GM18498 (cell line): ENCODE data around the gene CD72.
"Not testable (repeated sequence)": the region's sequence is repeated elsewhere in the genome, so short reads cannot be mapped to it uniquely, and the experiment has no call there.

Source experiments
- ATAC-seq: cut with Tn5 transposase; IDR thresholded peaks from one replicate; pipeline ENCODE4 v1.9.1; 2021; ENCODE audit warnings: mild to moderate bottlenecking, moderate library complexity; ENCODE audit not compliant: unreplicated experiment

Gene CD72

DNA sequence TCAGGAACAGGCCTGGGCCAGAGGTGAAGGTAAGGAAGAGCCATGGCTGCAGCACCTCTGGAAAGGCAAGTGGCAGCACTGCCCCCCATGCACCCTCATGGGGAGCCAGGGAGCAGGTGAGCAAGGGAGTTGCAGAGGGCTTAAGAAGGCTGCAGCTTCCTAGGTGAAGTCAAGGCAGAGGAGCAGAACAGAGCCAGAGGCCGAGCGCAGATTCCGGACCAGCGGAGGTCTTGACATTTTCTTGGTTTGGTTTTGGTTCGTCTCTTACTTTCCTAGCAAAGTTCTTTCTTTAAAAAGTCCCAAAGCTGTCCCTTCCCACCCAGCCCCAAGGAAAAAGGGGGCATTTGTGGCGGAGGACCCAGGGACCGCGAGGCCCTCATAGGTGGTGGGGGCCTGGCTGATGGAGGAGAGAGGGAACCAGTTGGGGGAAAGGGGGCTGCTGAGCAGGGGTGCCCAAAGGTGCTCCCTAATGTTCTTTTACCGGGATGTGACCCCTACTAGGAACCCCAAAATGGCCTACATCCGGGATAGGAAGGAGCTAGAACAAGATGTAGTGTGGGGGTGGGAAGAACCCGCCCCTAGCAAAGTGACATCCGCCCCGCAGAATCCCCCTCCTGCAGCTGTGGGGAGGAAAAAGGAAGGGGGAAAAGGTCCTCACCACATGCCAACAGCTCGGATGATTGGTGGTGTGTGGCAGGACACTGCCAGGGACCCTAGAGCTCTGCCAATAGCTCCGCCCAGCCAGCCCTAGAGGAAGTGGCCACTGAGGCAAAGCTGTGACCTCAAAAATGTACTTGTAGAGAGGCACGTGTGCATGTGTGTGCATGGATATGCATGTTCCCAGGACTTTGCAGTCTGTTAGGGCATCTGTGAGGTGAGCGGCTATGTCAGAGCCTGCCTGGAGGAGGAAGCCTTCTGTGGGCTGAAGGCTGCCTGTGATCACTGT, 914 bp upstream of the CD72 start:
- peak; percentile 49 for ATAC-seq

DNA sequence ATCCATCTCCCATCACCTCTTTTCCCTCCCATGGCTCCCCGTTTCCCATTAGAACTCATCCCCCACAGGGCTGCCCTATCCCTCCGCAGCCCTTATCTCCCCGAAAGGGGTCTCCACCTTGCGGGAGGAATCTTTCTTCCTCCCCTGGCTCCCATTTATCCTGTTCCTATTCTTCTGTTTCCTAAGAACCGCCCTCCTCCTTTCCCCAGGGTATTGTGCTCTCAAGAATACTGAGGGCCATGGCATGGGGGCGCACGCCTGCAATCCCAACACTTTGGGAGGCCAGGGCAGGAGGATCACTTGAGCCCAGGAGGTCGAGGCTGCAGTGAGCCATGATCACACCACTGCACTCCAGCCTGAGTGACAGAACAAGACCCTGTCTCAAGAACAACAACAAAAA, 665 bp downstream of the CD72 start:
- ATAC-seq, result no peak

- peak; percentile 38 for ATAC-seq
These were observed 1.3 kb downstream of the CD72 start for GRCh38 chr9:35616681-35617459.

GRCh38 chr9:35615981-35616680, 2.1 kb downstream of the CD72 start:
- no peak for ATAC-seq

- no peak for ATAC-seq
These were observed 5.4 kb downstream of the CD72 start for GRCh38 chr9:35612843-35613242.

DNA sequence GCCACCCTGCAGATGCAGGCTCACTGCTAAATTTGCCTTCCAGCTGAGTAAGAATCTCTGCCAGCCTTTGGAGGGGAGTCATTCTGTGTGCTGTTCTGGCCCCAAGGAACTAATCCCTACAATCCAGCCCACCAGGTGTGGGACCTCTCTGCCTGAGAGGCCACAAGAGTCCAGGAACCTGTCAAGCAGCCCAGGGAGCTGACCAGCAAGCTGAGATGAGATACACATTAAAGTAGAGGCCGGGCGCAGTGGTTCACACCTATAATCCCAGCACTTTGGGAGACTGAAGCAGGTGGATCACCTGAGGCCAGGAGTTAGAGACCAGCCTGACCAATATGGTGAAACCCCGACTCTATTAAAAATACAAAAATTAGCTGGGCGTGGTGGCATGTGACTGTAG, 6.1 kb downstream of the CD72 start:
- ATAC-seq, result not testable (repeated sequence)

GRCh38 chr9:35611230-35611797, 6.9 kb downstream of the CD72 start:
- peak; percentile 57 for ATAC-seq

DNA sequence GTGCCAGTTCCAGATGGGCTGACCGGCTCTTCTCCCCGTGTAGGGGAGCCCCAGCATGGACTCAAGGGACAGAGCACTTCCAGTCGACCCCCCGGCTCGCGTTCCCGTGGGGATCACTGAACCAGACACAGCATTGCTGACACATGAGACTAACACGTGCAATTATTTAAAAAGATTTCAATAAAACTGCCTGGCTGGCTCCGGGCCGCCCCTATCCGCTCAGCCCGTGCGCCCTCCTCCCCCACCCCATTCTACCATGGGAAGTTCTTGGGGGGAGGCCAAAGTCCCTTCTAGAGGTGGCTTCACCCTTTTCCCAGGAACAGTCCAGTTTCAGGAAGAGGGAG, 8.4 kb downstream of the CD72 start:
- no peak for ATAC-seq

DNA sequence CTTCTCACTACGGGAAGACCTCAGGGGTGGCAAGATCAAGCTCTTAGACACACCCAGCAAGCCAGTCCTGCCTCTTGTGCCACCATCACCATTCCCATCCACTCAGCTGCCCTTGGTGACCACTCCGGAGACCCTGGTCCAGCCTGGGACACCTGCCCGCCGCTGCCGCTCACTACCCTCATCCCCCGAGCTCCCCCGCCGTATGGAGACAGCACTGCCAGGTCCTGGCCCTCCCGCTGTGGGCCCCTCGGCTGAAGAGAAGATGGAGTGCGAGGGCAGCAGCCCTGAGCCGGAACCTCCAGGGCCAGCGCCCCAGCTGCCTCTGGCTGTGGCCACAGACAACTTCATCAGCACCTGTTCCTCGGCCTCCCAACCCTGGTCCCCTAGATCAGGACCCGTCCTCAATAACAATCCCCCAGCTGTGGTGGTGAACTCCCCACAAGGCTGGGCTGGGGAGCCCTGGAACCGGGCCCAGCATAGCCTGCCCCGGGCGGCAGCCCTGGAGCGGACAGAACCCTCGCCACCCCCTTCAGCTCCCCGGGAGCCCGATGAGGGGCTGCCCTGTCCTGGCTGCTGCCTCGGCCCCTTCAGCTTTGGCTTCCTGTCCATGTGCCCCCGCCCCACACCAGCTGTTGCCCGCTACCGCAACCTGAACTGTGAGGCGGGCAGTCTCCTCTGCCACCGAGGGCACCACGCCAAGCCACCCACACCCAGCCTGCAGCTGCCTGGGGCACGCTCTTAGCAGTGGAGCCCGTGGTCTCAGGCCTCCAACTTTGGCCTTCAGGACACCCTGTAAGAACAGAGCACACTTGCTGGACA, 9.0 kb downstream of the CD72 start:
- no peak for ATAC-seq

DNA sequence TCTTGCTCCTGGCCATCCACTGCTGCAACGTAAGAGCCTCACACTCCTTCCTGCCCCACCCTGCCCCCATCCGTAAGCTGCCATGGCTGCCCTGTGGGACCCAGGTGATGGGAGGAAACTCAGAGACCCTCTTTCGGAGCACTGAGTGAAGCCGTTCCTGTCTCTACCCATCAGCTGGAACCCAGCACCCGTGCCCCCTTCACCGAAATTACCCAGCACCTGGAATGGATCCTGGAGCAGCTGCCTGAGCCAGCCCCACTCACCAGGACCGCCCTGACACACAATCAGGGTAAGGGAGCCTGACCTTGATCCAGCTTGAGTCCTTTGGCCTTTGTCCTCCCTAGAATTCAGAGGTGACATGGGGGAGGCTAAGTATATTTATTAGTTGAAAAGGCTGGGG, 10.0 kb downstream of the CD72 start:
- no peak for ATAC-seq

DNA sequence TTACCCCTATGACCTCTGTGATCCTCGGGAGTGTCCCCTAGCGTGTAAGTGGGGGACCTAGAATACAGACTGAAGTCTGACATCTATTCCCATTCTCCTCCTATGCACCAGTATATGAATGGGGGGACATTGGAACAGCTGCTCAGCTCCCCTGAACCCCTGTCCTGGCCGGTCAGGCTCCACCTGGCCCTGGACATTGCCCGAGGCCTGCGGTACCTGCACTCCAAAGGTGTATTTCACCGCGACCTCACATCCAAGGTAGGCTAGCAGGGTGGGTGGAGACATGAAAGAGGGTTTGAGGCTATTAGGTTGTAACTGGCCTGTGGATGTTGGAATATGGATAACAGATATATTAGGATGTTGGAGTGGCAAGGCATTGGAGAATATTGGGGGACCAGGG, 11.5 kb downstream of the CD72 start:
- no peak for ATAC-seq

GRCh38 chr9:35606138-35606504, 12.1 kb downstream of the CD72 start:
- no peak for ATAC-seq

DNA sequence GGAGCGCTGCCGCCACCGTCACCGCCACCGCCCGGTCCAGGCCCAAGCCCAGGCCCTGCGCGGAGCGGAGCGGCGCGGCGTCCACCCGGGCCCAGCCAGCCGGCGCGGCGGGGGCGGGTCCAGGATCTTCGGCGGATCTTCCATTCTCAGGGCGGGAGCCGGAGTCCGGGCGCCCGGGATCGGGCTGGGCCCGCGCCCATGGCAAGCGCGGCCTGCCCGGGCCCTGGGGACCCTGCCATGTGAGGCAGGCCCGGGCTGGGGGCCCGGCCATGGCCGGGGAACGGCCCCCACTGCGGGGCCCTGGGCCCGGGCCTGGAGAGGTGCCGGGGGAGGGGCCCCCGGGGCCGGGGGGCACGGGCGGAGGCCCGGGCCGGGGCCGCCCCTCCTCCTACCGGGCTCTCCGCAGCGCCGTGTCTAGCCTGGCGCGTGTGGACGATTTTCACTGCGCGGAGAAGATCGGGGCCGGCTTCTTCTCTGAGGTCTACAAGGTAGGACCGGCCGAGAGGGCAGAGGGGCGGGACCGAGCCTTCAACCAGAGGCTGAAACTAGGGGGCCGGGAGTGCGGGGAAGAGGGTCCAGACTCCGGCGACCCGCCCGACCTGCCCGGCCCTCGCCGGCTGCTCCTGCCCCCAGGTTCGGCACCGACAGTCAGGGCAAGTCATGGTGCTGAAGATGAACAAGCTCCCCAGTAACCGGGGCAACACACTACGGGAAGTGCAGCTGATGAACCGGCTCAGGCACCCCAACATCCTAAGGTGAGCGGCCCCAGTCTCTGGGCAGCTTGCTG, 12.7 kb downstream of the CD72 start:
- peak; percentile 16 for ATAC-seq

DNA sequence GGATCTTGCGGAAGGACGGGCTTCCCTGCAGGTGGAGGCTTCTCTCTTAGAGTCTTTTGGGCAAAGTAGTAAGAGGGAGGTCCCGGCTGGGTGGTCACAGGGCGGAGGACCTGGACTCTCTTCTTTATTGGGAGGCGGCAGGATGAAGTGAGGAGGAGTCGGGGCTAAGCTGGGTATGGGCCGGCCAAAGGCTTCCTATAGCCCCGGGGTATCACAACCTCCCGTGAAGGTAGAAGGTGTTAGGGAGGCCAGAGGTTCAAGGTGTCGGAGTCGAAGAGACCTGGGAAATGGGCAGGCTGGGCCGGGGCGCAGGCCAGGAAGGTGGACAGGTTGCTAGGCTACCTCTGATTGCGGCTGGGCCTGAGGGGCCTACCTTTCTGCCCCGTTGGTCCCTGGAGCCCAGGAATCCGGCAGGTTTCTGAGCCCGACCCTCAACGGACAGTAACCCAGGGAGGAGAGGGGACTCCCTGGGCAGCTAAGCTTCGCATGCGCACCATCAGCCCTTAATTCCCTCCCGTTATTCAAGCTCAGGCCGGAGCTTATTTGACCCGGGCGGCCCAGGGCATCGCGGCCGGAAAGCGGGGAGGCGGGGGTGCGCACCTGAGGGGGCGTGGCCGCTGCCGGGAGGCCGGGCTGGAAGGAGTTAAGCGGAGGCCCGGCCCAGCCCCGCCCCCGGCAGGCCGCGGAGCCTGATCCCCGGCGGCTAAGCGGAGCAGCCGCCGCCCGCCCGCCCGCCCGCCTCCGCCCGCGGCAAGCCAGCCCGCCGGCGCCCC, 13.4 kb downstream of the CD72 start, which contains the start of gene TESK1:
TESK1 (plus strand) TSS at position 685 of the 773 bp plus-strand sequence. CDS start 358 bp downstream, outside the sequence.
- peak; percentile 47 for ATAC-seq

DNA sequence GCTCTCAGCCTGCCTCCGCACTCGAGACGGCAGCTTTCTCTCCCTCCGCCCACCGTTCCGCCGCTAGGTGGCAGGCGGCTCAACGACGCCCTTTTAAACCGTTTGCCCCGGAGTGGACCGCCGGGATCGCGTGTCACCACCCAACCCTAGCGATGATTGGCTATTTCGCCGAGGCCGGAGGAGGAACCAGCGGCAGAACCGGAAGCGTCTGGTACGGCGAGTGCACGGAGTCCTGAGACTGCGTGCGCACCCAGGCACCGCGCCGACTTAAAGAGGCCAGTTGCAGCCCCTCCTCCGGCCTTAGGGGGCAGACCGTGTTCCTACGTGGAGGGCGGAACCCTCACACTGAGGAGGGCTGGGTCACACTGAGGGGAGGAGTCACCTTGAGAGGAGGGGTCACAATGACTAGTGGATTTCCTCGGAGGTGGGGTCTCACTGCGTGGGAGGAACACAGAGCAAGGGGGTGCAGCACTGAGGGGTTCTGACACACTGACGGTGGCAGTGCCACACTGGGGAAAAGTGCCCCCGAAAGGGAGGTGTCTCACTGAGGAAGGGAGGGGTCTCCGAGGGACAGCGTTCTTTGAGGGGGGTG, 14.1 kb downstream of the CD72 start:
- ATAC-seq, result peak; percentile 86

DNA sequence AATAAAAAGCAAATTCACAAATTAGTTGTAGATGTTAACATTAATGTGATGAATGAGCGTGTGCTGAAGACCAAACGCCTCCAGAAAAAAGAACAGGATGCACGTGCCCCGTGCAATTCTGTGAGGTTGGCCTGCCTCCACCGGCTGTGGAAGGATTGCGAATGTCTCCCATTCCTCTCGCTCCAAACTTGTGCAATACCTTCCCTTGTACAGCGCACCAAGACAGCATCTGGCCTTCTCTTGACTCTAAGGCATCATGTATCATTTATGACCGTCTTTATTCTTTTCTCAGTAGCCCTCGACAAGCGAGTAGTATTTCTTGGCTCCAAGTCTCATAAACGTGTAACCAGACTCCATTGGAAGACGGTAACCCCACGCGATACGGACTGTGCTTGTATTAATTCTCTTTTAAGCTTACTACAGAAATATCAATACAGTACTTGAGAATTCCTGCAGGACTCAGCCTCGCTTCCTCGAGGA, 14.7 kb downstream of the CD72 start:
- ATAC-seq, result no peak

DNA sequence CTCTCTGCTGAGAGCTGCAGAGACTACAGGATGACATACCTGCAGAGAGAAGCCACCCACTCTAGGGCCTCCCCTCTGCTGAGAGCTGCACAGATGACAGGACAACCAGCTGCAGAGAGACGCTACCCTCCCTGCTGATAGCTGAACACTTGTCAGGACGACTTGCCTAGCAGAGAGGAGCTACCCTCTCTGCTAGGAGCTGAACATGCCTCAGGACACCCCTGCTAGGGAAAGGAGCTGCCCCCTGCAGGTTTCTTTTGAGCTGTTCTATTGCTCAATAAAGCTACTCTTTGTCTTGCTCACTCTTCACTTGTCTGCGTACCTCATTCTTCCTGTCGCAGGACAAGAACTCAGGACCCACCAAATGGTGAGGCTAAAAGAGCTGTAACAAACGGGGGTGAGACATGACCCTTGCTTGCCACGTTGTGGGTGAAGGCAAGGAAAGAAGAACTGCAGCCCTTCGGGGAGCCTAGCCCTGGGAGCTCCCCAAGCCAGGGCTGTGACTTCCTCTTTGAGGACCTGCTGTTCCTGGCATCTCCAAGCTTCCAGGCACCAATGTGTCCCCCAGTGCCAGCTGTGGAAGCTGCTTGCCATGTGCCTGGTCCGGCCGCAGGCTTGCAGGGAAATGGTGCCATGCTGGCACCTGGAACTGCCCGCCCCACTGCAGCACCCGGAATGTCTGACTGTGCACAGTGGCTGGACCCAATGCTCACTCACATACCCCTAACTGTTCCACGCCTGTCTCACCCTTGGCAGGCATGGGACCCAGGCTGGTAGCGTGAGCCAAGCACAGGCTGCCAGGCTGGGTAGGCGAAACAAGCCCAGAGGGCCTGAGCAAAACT, 18.2 kb downstream of the CD72 start:
- no peak for ATAC-seq
